OCI-LY7 (cell line): ENCODE measurements around the gene SCNN1B. TPM values are rescaled to one million over a fixed set of nuclear protein-coding genes. Genes with fewer than 3 reads are reported as not detected.

Source experiments
- BruUV-seq: library from RNA; stranded (reverse); fragments of 400-500 nt; replicated peaks from 2 replicates; lab custom pipeline; 2021; lab: Mats Ljungman, UMichigan
- CTCF ChIA-PET: fragments of 300-600 bp; sonication (Branson Sonifier 250); formaldehyde crosslinking; loops from one replicate; lab custom pipeline; 2022; ENCODE audit warnings: antibody characterized with exemption; ENCODE audit not compliant: unreplicated experiment; lab: Charles Lee
- POLR2A ChIA-PET: fragments of 300-600 bp; sonication (Branson Sonifier 250); formaldehyde crosslinking; loops from one replicate; lab custom pipeline; 2022; ENCODE audit warnings: antibody characterized with exemption; lab: Charles Lee
- DNase-seq: peaks from one replicate; pipeline ENCODE4 v3.0.0-alpha.2; 2015; ENCODE audit warnings: low spot score
- H2AFZ ChIP-seq: fragments of 200-600 bp; sonication (generic), shearing (Covaris generic); 2 replicates; pipeline ENCODE4 v1.6.1; 2014; ENCODE audit warnings: mild to moderate bottlenecking, antibody characterized with exemption, low read length, moderate library complexity
- H3K27ac ChIP-seq: fragments of 200-600 bp; sonication (generic); 2 replicates; pipeline ENCODE4 v1.5.1; 2014; ENCODE audit warnings: mixed run types, low read depth, mild to moderate bottlenecking, moderate library complexity, low read length, inconsistent platforms; ENCODE audit not compliant: poor library complexity, severe bottlenecking
- H3K36me3 ChIP-seq: fragments of 200-600 bp; sonication (generic); 2 replicates; pipeline ENCODE4 v1.6.1; 2014; ENCODE audit warnings: mild to moderate bottlenecking, antibody characterized with exemption, low read length, moderate library complexity, mixed read lengths; ENCODE audit not compliant: insufficient read depth
- H3K4me1 ChIP-seq: fragments of 200-600 bp; sonication (generic); 2 replicates; pipeline ENCODE4 v1.5.1; 2014; ENCODE audit warnings: mild to moderate bottlenecking, low read length; ENCODE audit not compliant: insufficient read depth, poor library complexity, severe bottlenecking
- H3K4me2 ChIP-seq: fragments of 200-600 bp; sonication (generic); 2 replicates; pipeline ENCODE4 v1.6.1; 2014; ENCODE audit warnings: mild to moderate bottlenecking, low read length
- H3K4me3 ChIP-seq: fragments of 200-600 bp; sonication (generic); 2 replicates; pipeline ENCODE4 v1.5.1; 2014; ENCODE audit warnings: mild to moderate bottlenecking, low read depth, low read length; ENCODE audit not compliant: poor library complexity, severe bottlenecking
- H3K79me2 ChIP-seq: fragments of 200-600 bp; sonication (generic); 2 replicates; pipeline ENCODE4 v1.6.1; 2016; ENCODE audit warnings: low read depth, mild to moderate bottlenecking, low read length, moderate library complexity, mixed read lengths; ENCODE audit not compliant: insufficient read depth
- H3K9me2 ChIP-seq: fragments of 200-600 bp; sonication (generic); 2 replicates; pipeline ENCODE4 v1.6.1; 2016; ENCODE audit warnings: mild to moderate bottlenecking, low read length, mixed read lengths; ENCODE audit not compliant: insufficient read depth
- H3K9me3 ChIP-seq: fragments of 200-600 bp; sonication (generic); 2 replicates; pipeline ENCODE4 v1.6.1; 2014; ENCODE audit warnings: mild to moderate bottlenecking, mixed run types, low read length, mixed read lengths
- H4K20me1 ChIP-seq: fragments of 200-600 bp; sonication (generic); 2 replicates; pipeline ENCODE4 v1.6.1; 2014; ENCODE audit warnings: mild to moderate bottlenecking, antibody characterized with exemption, low read length, moderate library complexity, mixed read lengths; ENCODE audit not compliant: insufficient read depth
- EZH2phosphoT487 ChIP-seq: fragments of 200-600 bp; sonication (generic); IDR thresholded peaks from 2 replicates; pipeline ENCODE4 v1.6.1; 2018; ENCODE audit warnings: low read depth, borderline replicate concordance, mild to moderate bottlenecking, mixed run types, antibody characterized with exemption, low read length, moderate library complexity, mixed read lengths
- intact Hi-C: fragments of 100-400 bp; cut with micrococcal nuclease; formaldehyde crosslinking; loops from one replicate; pipeline ENCODE4 v1.10.0; 2022; ENCODE audit not compliant: unreplicated experiment
- total RNA-seq, 2 experiments: library from RNA; depleted of rRNA in 1 of 2; stranded (reverse); fragments of >200 nt in 1 of 2; shearing (Covaris generic) in 1 of 2; gene quantifications; 2 replicates each; pipeline ENCODE4 v1.2.3, GENCODE V29; 2014 to 2022
- TF ChIP-seq, protein P1 (sequence below): fragments of 200-600 bp; sonication (generic); conservative IDR thresholded peaks from 2 replicates; pipeline ENCODE4 v1.5.1; 2014; ENCODE audit warnings: mild to moderate bottlenecking, antibody characterized with exemption, low read length, moderate library complexity, mixed read lengths

SCNN1B gene
- total RNA-seq, 2 experiments from 2014 or later, result 0.23 TPM; not detected in 1

DNA sequence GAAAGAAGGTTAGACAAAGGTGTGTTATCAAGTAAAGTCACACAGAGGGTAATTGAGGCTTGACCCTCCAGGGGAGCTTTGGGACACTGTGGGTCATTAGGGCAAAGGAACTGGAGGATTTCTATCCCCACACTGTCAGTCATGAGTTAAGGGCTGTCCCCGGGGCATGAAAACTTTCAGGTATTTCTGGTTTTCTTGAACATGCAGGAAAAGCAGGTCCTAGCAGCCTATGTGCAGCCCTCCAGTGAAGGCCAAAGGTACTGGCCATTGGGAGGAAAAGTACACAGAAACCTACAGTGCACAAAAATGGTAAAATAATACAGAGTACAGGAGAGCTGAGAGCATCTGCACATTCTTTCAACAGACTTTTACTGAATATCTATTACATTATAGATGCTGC lies 44.4 kb upstream of the SCNN1B start:
- H2AFZ ChIP-seq, result no peak overlapping the region
- H3K4me2 ChIP-seq, result no peak overlapping the region
- BruUV-seq, result no TSS peak
- CTCF ChIA-PET, result no interaction called here
- DNase-seq, result no peak
- POLR2A ChIA-PET, result interaction anchor here (0.7 kb wide), 1 partner anchor 67 kb away, joined by 4 read pairs; no protein-coding TSS in a partner anchor
- TF ChIP-seq, protein P1, sequence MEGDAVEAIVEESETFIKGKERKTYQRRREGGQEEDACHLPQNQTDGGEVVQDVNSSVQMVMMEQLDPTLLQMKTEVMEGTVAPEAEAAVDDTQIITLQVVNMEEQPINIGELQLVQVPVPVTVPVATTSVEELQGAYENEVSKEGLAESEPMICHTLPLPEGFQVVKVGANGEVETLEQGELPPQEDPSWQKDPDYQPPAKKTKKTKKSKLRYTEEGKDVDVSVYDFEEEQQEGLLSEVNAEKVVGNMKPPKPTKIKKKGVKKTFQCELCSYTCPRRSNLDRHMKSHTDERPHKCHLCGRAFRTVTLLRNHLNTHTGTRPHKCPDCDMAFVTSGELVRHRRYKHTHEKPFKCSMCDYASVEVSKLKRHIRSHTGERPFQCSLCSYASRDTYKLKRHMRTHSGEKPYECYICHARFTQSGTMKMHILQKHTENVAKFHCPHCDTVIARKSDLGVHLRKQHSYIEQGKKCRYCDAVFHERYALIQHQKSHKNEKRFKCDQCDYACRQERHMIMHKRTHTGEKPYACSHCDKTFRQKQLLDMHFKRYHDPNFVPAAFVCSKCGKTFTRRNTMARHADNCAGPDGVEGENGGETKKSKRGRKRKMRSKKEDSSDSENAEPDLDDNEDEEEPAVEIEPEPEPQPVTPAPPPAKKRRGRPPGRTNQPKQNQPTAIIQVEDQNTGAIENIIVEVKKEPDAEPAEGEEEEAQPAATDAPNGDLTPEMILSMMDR, result no peak
- TF ChIP-seq EZH2phosphoT487, result no peak
- no peak overlapping the region for H3K27ac ChIP-seq
- H3K9me2 ChIP-seq, result no peaks in the 10 kb centered on the region
- H4K20me1 ChIP-seq, result no peaks in the 10 kb centered on the region
- H3K4me3 ChIP-seq, result no peak overlapping the region
- H3K79me2 ChIP-seq, result no peaks in the 10 kb centered on the region
- H3K36me3 ChIP-seq, result no peaks in the 10 kb centered on the region
- intact Hi-C loops, result no loop called here
- no peaks in the 10 kb centered on the region for H3K9me3 ChIP-seq
- no peaks in the 10 kb centered on the region for H3K4me1 ChIP-seq

DNA sequence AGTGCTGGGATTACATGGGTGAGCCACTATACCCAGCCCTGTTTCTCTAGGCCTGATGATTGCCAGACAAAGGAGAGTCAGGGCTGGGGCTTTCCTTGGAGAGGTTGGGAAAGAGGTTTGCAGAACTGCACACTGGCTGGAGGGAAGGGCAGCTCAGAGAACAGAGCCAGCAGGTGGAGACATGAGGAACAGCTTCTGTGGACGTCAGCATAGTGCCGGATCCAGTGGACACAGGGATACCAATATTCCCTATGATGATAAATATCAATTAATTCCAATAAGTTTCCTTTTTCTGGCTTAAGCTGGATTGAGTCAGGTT lies 43.2 kb upstream of the SCNN1B start:
- Histone ChIP-seq H3K79me2 (no peaks in the 10 kb centered on the region), H3K4me2 (no peak overlapping the region), H3K4me1 (no peaks in the 10 kb centered on the region), H4K20me1 (no peaks in the 10 kb centered on the region), H3K36me3 (no peaks in the 10 kb centered on the region), H3K9me3 (no peaks in the 10 kb centered on the region), H3K9me2 (no peaks in the 10 kb centered on the region), H3K27ac (no peak overlapping the region), H3K4me3 (no peak overlapping the region), H2AFZ (no peak overlapping the region)
- CTCF ChIA-PET, result no interaction called here
- intact Hi-C loops, result no loop called here
- TF ChIP-seq EZH2phosphoT487, result no peak
- TF ChIP-seq, protein P1, result no peak
- POLR2A ChIA-PET, result no interaction called here
- BruUV-seq, result no TSS peak
- no peak for DNase-seq

DNA sequence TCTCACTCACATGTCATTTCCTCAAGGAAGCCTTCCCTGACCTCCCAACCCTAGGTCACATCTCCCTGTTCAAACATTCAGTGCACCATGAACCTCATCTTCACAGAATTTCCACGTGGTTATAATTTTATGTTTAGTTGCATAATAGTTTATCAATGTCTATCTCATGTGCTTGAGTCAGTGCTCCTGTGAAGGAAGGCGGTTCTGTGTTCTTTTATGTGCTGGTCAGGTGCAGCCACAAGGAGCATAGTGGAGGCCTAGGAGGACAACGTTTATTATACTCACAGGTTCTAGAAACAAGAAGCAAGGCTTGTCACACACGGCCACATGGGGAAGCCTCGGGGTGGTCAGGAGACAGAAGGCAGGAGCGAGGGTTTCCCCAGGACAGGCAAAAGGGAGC lies 34.5 kb upstream of the SCNN1B start:
- Histone ChIP-seq H3K36me3 (no peaks in the 10 kb centered on the region), H3K79me2 (no peaks in the 10 kb centered on the region), H3K9me3 (0 out of 2 replicates have a peak, but pooled peaks cover 5% of the 10 kb centered on the region), H3K9me2 (no peaks in the 10 kb centered on the region), H2AFZ (0 out of 2 replicates have a peak overlapping the region, but pooled peaks have one; percentile 12), H4K20me1 (no peaks in the 10 kb centered on the region), H3K4me2 (no peak overlapping the region), H3K27ac (no peak overlapping the region), H3K4me3 (no peak overlapping the region), H3K4me1 (no peaks in the 10 kb centered on the region)
- POLR2A ChIA-PET, result interaction anchor here (0.6 to 1.3 kb wide), 2 partner anchors 8 to 21 kb away, joined by 3 to 4 read pairs; no protein-coding TSS in a partner anchor
- intact Hi-C loops, result no loop called here
- DNase-seq, result no peak
- CTCF ChIA-PET, result no interaction called here
- no peak for TF ChIP-seq EZH2phosphoT487
- TF ChIP-seq, protein P1, result no peak
- no TSS peak for BruUV-seq
